Ectodermal cell (in vitro differentiated cells): ENCODE measurements around the gene ELF2.
A peak's percentile ranks its signal among the peaks of the same experiment; 100 is the strongest.
"Not testable (repeated sequence)": the region's sequence is repeated elsewhere in the genome, so short reads cannot be mapped to it uniquely, and the experiment has no call there.

Experiments
- H3K27ac ChIP-seq: 2 replicates; pipeline ENCODE4 v1.7.0; 2013; ENCODE audit warnings: mild to moderate bottlenecking, low read depth, low read length; ENCODE audit not compliant: insufficient read depth, poor library complexity, severe bottlenecking
- H3K27me3 ChIP-seq: 2 replicates; pipeline ENCODE4 v1.7.0; 2013; ENCODE audit warnings: mild to moderate bottlenecking, low read length; ENCODE audit not compliant: insufficient read depth, control insufficient read depth, poor library complexity, severe bottlenecking
- H3K36me3 ChIP-seq: one replicate; pipeline ENCODE4 v1.7.0; 2013; ENCODE audit warnings: low read length; ENCODE audit not compliant: control insufficient read depth, insufficient read depth
- H3K4me1 ChIP-seq: one replicate; pipeline ENCODE4 v1.7.0; 2013; ENCODE audit warnings: low read length; ENCODE audit not compliant: control insufficient read depth, insufficient read depth
- H3K4me3 ChIP-seq: 2 replicates; pipeline ENCODE4 v1.7.0; 2013; ENCODE audit warnings: low read depth, low read length, control low read depth; ENCODE audit not compliant: insufficient read depth
- H3K9me3 ChIP-seq: 2 replicates; pipeline ENCODE4 v1.7.0; 2013; ENCODE audit warnings: mild to moderate bottlenecking, low read length, moderate library complexity; ENCODE audit not compliant: control insufficient read depth
- WGBS, 2 experiments: methylation state at CpG; one replicate each; pipeline ENCODE4 v1.1.7; 2013; ENCODE audit warnings: missing lambda C conversion rate in 2 of 2; 5-methylcytosine and 5-hydroxymethylcytosine counted together

The ELF2 gene

DNA sequence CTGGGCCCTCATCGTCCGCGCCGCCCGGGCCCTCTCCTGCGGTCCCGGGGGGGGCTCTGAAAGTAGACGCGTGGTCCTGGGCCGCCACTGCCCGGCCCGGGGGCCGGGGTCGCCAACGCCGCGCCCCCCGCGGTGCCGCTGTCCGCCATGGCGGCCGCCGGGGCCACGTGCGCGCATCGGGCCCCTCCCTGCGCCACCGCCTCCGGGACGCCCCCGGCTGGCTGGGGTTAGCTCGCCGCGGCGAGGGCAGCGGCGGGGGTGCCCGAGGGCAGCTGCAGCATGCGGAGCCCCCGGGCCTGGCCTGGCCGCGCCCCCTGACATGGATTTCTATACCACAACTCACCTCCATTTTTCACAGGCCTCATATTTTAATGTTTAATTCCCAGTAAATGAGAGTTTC lies 61.8 kb downstream of the ELF2 start:
- H3K9me3 ChIP-seq = no peaks in the 10 kb centered on the region
- no peaks in the 10 kb centered on the region for H3K36me3 ChIP-seq
- 97% methylated on average over 44 of the region's 44 CpGs for WGBS, 2 experiments
- no peaks in the 10 kb centered on the region for H3K27me3 ChIP-seq
- no peak overlapping the region for H3K27ac ChIP-seq
- H3K4me1 ChIP-seq = no peaks in the 10 kb centered on the region
- H3K4me3 ChIP-seq = no peak overlapping the region

GRCh38 chr4:139114795-139115194 lies 62.2 kb downstream of the ELF2 start:
- not testable (repeated sequence) for H3K36me3 ChIP-seq, H3K27ac ChIP-seq, H3K4me3 ChIP-seq, H3K9me3 ChIP-seq, H3K27me3 ChIP-seq, H3K4me1 ChIP-seq
- 97 to 98% methylated on average over 18 of the region's 18 CpGs for WGBS, 2 experiments

GRCh38 chr4:139112650-139113049 lies 64.4 kb downstream of the ELF2 start:
- Histone ChIP-seq H3K4me3 (no peak overlapping the region), H3K36me3 (no peaks in the 10 kb centered on the region), H3K27me3 (no peaks in the 10 kb centered on the region), H3K9me3 (no peaks in the 10 kb centered on the region), H3K27ac (no peak overlapping the region), H3K4me1 (no peaks in the 10 kb centered on the region)
- WGBS, 2 experiments = 90 to 95% methylated on average over 4 to 5 of the region's 5 CpGs

DNA sequence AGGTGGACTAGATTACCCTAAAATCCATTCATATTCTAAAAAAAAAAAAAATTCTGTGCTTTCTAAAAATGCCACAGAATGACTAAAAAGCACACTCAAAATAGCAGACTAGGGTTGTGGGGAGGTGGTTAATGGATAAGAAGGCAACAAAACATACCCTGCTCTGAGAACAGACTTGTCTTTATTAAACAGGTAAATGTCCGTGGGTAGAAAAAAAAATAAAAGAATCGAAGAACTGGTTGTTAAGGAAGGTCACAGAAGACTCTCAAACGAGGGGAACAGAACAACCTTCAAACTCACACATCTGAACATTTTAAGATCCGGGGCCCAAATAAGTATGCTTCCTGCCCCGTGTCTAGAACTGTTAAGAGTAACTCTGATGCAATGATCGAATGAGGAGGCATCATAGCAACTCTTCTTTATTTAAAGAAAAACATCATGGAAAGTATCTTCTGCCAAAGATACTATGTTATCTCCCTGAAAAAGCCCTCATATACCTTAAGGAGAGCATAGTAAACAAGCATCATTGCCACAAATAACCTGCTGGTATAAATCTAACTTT lies 68.4 kb downstream of the ELF2 start:
- Histone ChIP-seq H3K9me3 (no peaks in the 10 kb centered on the region), H3K36me3 (no peaks in the 10 kb centered on the region), H3K4me1 (no peaks in the 10 kb centered on the region), H3K27ac (no peak overlapping the region), H3K4me3 (no peak overlapping the region), H3K27me3 (no peaks in the 10 kb centered on the region)
- 90% methylated on average over 6 of the region's 6 CpGs for WGBS, 2 experiments

DNA sequence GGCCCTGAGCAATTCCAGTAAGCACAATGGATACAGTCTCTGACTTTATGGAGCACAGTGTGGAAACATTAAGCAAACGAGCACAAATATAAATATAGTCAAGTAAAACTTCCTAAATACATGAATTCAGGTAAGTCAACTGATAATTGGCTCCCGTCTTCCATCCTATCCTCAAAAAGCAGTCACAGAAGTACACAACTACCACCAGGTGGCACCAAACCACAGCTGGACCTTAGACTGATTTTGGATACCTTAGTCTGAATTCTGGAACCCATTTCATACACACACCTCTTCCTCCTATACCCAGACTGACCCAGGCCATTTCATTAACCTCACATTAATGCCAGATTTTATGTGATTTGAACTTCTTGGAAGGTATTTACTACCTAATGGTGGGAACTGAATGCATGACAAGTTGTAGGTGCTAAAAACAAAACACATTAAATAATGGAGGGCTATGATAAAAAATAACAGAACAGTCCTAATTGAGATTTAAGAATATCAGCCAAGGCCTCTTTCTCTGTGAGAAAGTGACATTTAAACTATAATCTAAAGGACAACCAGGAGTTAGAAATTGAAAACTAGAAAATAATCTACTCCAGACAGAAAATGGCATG lies 77.5 kb downstream of the ELF2 start:
- Histone ChIP-seq H3K4me1 (no peaks in the 10 kb centered on the region), H3K36me3 (no peaks in the 10 kb centered on the region), H3K4me3 (no peak overlapping the region), H3K27ac (no peak overlapping the region), H3K27me3 (no peaks in the 10 kb centered on the region), H3K9me3 (no peaks in the 10 kb centered on the region)
- 35 to 37% methylated on average over 2 of the region's 2 CpGs for WGBS, 2 experiments

GRCh38 chr4:139092271-139092670 lies 84.7 kb downstream of the ELF2 start:
- no peaks in the 10 kb centered on the region for H3K9me3 ChIP-seq
- H3K27ac ChIP-seq = no peak overlapping the region
- H3K36me3 ChIP-seq = no peaks in the 10 kb centered on the region
- no peak overlapping the region for H3K4me3 ChIP-seq
- WGBS, 2 experiments = 79% methylated on average over 12 of the region's 12 CpGs
- no peaks in the 10 kb centered on the region for H3K27me3 ChIP-seq
- H3K4me1 ChIP-seq = no peaks in the 10 kb centered on the region

GRCh38 chr4:139085141-139085540 lies 91.9 kb downstream of the ELF2 start:
- no peaks in the 10 kb centered on the region for H3K27me3 ChIP-seq
- no peaks in the 10 kb centered on the region for H3K9me3 ChIP-seq
- no peak overlapping the region for H3K27ac ChIP-seq
- 66 to 75% methylated on average over 4 of the region's 5 CpGs for WGBS, 2 experiments
- H3K4me3 ChIP-seq = peak overlapping the region; percentile 92
- no peaks in the 10 kb centered on the region for H3K36me3 ChIP-seq
- H3K4me1 ChIP-seq = no peaks in the 10 kb centered on the region

DNA sequence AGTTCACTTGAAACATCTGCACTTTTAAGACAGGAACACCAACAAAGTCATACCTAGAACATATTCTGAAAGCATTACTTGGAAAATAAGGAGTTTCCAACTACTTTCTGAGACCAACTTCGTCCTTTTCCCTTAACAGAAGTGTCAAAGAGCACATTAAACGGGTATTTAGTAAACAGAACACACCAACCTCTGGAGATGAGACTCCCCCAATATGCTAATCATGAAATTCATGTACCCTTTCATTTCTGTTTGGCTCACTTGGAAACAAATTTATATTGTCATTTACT lies 92.3 kb downstream of the ELF2 start:
- WGBS, 2 experiments = 6 to 8% methylated on average over 2 of the region's 2 CpGs

GRCh38 chr4:139083956-139084803 lies 92.8 kb downstream of the ELF2 start:
- Histone ChIP-seq H3K4me1 (no peaks in the 10 kb centered on the region), H3K27ac (peak overlapping the region; percentile 87), H3K4me3 (peak overlapping the region; percentile 92), H3K36me3 (no peaks in the 10 kb centered on the region), H3K27me3 (no peaks in the 10 kb centered on the region), H3K9me3 (no peaks in the 10 kb centered on the region)
- WGBS, 2 experiments = 0% methylated on average over 68 of the region's 68 CpGs

More for the DNA sequence above, 92.3 kb downstream of the ELF2 start:
- no peaks in the 10 kb centered on the region for H3K9me3 ChIP-seq
- H3K27ac ChIP-seq = peak overlapping the region; percentile 79
- no peaks in the 10 kb centered on the region for H3K27me3 ChIP-seq
- no peaks in the 10 kb centered on the region for H3K4me1 ChIP-seq
- no peaks in the 10 kb centered on the region for H3K36me3 ChIP-seq
- peak overlapping the region; percentile 92 for H3K4me3 ChIP-seq

GRCh38 chr4:139083607-139083955 lies 93.4 kb downstream of the ELF2 start:
- no peaks in the 10 kb centered on the region for H3K4me1 ChIP-seq
- no peaks in the 10 kb centered on the region for H3K9me3 ChIP-seq
- H3K4me3 ChIP-seq = peak overlapping the region; percentile 92
- WGBS, 2 experiments = 0% methylated on average over 34 of the region's 34 CpGs
- H3K36me3 ChIP-seq = no peaks in the 10 kb centered on the region
- H3K27ac ChIP-seq = peak overlapping the region; percentile 87
- H3K27me3 ChIP-seq = no peaks in the 10 kb centered on the region
